ENCODE data around the gene TTC9B.

Gene TTC9B

DNA sequence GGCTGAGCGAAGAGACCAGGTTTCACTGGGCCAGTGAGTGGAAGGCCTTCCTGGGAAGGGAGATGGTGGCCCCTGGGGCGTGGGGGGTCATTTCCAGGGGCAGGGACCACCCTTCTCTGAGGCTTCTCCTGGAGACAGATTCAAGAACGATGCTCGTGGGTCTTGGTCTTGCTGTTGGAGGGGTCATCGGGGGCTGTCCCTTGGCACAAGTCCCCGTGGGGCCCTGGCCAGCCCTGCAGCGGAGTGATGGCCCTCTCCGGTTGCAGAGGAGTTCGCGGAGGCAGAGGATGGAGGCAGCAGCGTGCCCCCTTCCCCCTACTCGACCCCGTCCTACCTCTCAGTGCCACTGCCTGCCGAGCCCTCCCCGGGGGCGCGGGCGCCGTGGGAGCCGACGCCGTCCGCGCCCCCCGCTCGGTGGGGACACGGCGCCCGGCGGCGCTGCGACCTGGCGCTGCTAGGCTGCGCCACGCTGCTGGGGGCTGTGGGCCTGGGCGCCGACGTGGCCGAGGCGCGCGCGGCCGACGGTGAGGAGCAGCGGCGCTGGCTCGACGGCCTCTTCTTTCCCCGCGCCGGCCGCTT lies 4.8 kb downstream of the TTC9B start:
- H3K27me3 ChIP-seq (ENCODE audit: insufficient read depth, low read length, poor library complexity) = no peaks in the 10 kb centered on the region
- peaks cover 21% of the 10 kb centered on the region for H3K36me3 ChIP-seq (ENCODE audit: insufficient read depth, low read length)
- no peak overlapping the region for H3K4me2 ChIP-seq (ENCODE audit: insufficient read depth, low read length)
- H3K9me3 ChIP-seq (ENCODE audit: insufficient read depth, low read length, severe bottlenecking) = no peaks in the 10 kb centered on the region
- H3K4me3 ChIP-seq (ENCODE audit: low read depth in 1 of 2, low read length in 2 of 2) = no peak overlapping the region
- DNase-seq (no peak), ATAC-seq (ENCODE audit: insufficient read depth, low read depth) (no peak)
- H4K20me1 ChIP-seq (ENCODE audit: insufficient read depth, low read length) = 0 out of 2 replicates have a peak, but pooled peaks cover 3% of the 10 kb centered on the region
- no peak overlapping the region for H3K27ac ChIP-seq (ENCODE audit: low read length)
- H3K79me2 ChIP-seq (ENCODE audit: insufficient read depth, low read length) = no peaks in the 10 kb centered on the region
- H2AFZ ChIP-seq (ENCODE audit: low read depth, low read length) = no peak overlapping the region
- TF ChIP-seq CTCF (IDR thresholded peaks at IDR 0.05; ENCODE audit: borderline replicate concordance, extremely low read depth, low read length, poor library complexity, severe bottlenecking) (no peak), EZH2 (IDR thresholded peaks at IDR 0.05; ENCODE audit: borderline replicate concordance, low read depth, low read length, severe bottlenecking) (no peak)
- H3K9ac ChIP-seq (ENCODE audit: low read depth, low read length) = no peak overlapping the region
- H3K4me1 ChIP-seq (ENCODE audit: insufficient read depth, low read length) = no peaks in the 10 kb centered on the region

GRCh38 chr19:40210889-40211288 lies 7.3 kb downstream of the TTC9B start:
- Histone ChIP-seq H3K27me3 (ENCODE audit: insufficient read depth, low read length, poor library complexity) (no peaks in the 10 kb centered on the region), H3K9ac (ENCODE audit: low read depth, low read length) (no peak overlapping the region), H3K4me3 (ENCODE audit: low read depth in 1 of 2, low read length in 2 of 2) (no peak overlapping the region), H2AFZ (ENCODE audit: low read depth, low read length) (no peak overlapping the region), H3K9me3 (ENCODE audit: insufficient read depth, low read length, severe bottlenecking) (no peaks in the 10 kb centered on the region), H3K27ac (ENCODE audit: low read length) (no peak overlapping the region), H4K20me1 (ENCODE audit: insufficient read depth, low read length) (0 out of 2 replicates have a peak, but pooled peaks cover 3% of the 10 kb centered on the region), H3K4me2 (ENCODE audit: insufficient read depth, low read length) (no peak overlapping the region), H3K4me1 (ENCODE audit: insufficient read depth, low read length) (no peaks in the 10 kb centered on the region), H3K79me2 (ENCODE audit: insufficient read depth, low read length) (no peaks in the 10 kb centered on the region), H3K36me3 (ENCODE audit: insufficient read depth, low read length) (peaks cover 21% of the 10 kb centered on the region)
- no peak for TF ChIP-seq CTCF (IDR thresholded peaks at IDR 0.05; ENCODE audit: borderline replicate concordance, extremely low read depth, low read length, poor library complexity, severe bottlenecking)
- no peak for TF ChIP-seq EZH2 (IDR thresholded peaks at IDR 0.05; ENCODE audit: borderline replicate concordance, low read depth, low read length, severe bottlenecking)
- ATAC-seq (ENCODE audit: insufficient read depth, low read depth) (no peak), DNase-seq (no peak)

DNA sequence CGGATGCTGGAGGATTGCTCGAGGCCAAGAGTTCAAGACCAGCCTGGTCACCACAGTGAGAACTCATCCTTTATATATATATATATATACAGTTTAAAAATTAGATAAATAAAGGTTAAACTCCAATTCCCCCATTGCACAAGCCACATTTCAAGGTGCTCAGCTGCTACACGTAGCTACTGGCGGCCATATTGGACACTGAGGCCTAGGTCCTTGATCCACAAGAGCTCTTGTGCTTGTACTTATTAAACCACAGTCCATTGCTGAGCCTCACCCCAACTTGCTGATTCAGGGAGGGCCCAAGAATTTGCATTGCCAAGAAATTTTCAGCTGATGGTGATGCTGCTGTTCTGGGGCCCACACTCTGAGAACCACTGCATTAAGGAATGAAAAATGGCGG lies 9.6 kb downstream of the TTC9B start:
- ATAC-seq (ENCODE audit: insufficient read depth, low read depth) (no peak), DNase-seq (no peak)
- no peaks in the 10 kb centered on the region for H3K27me3 ChIP-seq (ENCODE audit: insufficient read depth, low read length, poor library complexity)
- no peaks in the 10 kb centered on the region for H3K79me2 ChIP-seq (ENCODE audit: insufficient read depth, low read length)
- H3K36me3 ChIP-seq (ENCODE audit: insufficient read depth, low read length) = peaks cover 33% of the 10 kb centered on the region
- no peak overlapping the region for H3K27ac ChIP-seq (ENCODE audit: low read length)
- H3K9me3 ChIP-seq (ENCODE audit: insufficient read depth, low read length, severe bottlenecking) = no peaks in the 10 kb centered on the region
- no peak overlapping the region for H3K4me3 ChIP-seq (ENCODE audit: low read depth in 1 of 2, low read length in 2 of 2)
- H3K4me2 ChIP-seq (ENCODE audit: insufficient read depth, low read length) = no peak overlapping the region
- TF ChIP-seq CTCF (IDR thresholded peaks at IDR 0.05; ENCODE audit: borderline replicate concordance, extremely low read depth, low read length, poor library complexity, severe bottlenecking) (no peak), EZH2 (IDR thresholded peaks at IDR 0.05; ENCODE audit: borderline replicate concordance, low read depth, low read length, severe bottlenecking) (no peak)
- H4K20me1 ChIP-seq (ENCODE audit: insufficient read depth, low read length) = 0 out of 2 replicates have a peak, but pooled peaks cover 3% of the 10 kb centered on the region
- no peaks in the 10 kb centered on the region for H3K4me1 ChIP-seq (ENCODE audit: insufficient read depth, low read length)
- H3K9ac ChIP-seq (ENCODE audit: low read depth, low read length) = no peak overlapping the region
- H2AFZ ChIP-seq (ENCODE audit: low read depth, low read length) = no peak overlapping the region

All from DND-41 (cell line).